Aorta (tissue), 5 donors: ENCODE measurements around the gene ZBP1. TPM values are rescaled to one million over a fixed set of nuclear protein-coding genes. Genes with fewer than 3 reads are reported as not detected.

Experiments used
- ATAC-seq: fragments of 200-7000 bp; cut with Tn5 transposase; one replicate; pipeline ENCODE4 v1.9.1; 2022; ENCODE audit warnings: moderate library complexity; ENCODE audit not compliant: low FRiP score
- DNase-seq, 2 donors: peaks; one replicate each; pipeline ENCODE4 v3.0.0-alpha.2; 2020
- H3K27ac ChIP-seq, 2 donors: one replicate each; pipeline ENCODE4 v1.5.1; 2013; ENCODE audit warnings: low read length in 2 of 2, mild to moderate bottlenecking in 2 of 2, moderate library complexity in 2 of 2, control low read depth in 1 of 2, inconsistent platforms in 1 of 2, low read depth in 1 of 2
- H3K27me3 ChIP-seq, 2 donors: one replicate each; pipeline ENCODE4 v1.6.1; 2013; ENCODE audit warnings: control low read depth in 1 of 2, low read length in 1 of 2, mild to moderate bottlenecking in 1 of 2, moderate library complexity in 1 of 2; ENCODE audit not compliant: insufficient read depth in 2 of 2, control insufficient read depth in 1 of 2
- H3K36me3 ChIP-seq, 2 donors: one replicate each; pipeline ENCODE4 v1.6.1; 2013; ENCODE audit warnings: control low read depth in 1 of 2, low read length in 1 of 2, mild to moderate bottlenecking in 1 of 2; ENCODE audit not compliant: insufficient read depth in 2 of 2, control insufficient read depth in 1 of 2
- H3K4me1 ChIP-seq, 2 donors: one replicate each; pipeline ENCODE4 v1.6.1; 2013; ENCODE audit warnings: low read length in 2 of 2, control low read depth in 1 of 2, mild to moderate bottlenecking in 1 of 2, moderate library complexity in 1 of 2; ENCODE audit not compliant: insufficient read depth in 2 of 2, control insufficient read depth in 1 of 2
- H3K4me3 ChIP-seq, 2 donors: one replicate each; pipeline ENCODE4 v1.5.1; 2013; ENCODE audit warnings: low read length in 2 of 2, control low read depth in 1 of 2, mild to moderate bottlenecking in 1 of 2
- H3K9me3 ChIP-seq: one replicate; pipeline ENCODE4 v1.6.1; 2013; ENCODE audit warnings: mild to moderate bottlenecking, low read length; ENCODE audit not compliant: control insufficient read depth
- WGBS, 2 donors: extraction: QIAGEN DNeasy Blood & Tissue Kit; methylation state at CpG; one replicate each; pipeline ENCODE4 v1.1.7; 2013; 5-methylcytosine and 5-hydroxymethylcytosine counted together
- intact Hi-C, 2 donors: fragments of 100-400 bp; cut with DNase I; formaldehyde crosslinking; loops; one replicate each; pipeline versions ENCODE4 v1.14.2 to v1.15.0; 2022
- polyA plus RNA-seq, 2 donors: library from polyadenylated mRNA; stranded (reverse); fragments of 200-250 nt; gene quantifications; one replicate each; pipeline ENCODE4 v1.2.3, GENCODE V29; 2013
- total RNA-seq, 2 donors: library from RNA; stranded (reverse); fragmentation: NEBNext Ultra II Directional; extraction: Animal tissue kit (Norgen Biotek cat#: 25700); gene quantifications; one replicate each; pipeline ENCODE4 v1.2.1, GENCODE V29; 2021
- donor health status: healthy with polysubstance abuse.
- donor health status: Bipolar disorder and iron deficiency.
- donor health status: DM: no; HTN: no; CAD: no.
- donor health status: DM: no; HTN: no; CAD: no.
- donor health status: DM: yes; HTN: yes; CAD: no.

The ZBP1 gene
- total and polyA plus RNA-seq, 4 donors, result 0.20 to 1.6 (median 0.69) TPM

DNA sequence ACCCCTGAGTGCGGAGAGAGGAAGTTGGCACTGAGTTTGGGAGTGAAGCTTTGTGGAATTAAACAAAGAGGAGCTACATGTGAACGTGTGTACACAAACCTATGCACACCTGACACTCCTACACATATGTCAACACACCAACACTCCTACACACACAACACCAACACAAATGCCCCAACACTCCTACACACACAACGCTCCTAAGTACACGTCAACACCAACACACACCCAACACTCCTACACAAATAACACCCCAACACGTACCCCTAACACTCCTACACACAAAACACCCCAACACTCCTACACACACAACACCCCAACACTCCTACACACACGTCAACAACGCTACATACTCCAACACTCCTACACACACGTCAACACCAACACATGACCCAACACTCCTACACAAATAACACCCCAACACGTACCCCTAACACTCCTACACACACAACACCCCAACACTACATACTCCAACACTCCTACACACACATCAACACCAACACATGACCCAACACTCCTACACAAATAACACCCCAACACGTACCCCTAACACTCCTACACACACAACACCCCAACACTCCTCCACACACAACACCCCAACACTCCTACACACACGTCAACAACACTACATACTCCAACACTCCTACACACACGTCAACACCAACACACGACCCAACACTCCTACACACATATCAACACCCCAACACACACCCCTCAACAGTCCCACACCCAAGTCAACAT lies 40.1 kb upstream of the ZBP1 start:
- ATAC-seq, result no peak
- no peak overlapping the region for H3K4me3 ChIP-seq
- no peak for DNase-seq
- H3K9me3 ChIP-seq, result no peaks in the 10 kb centered on the region
- H3K4me1 ChIP-seq, result no peaks in the 10 kb centered on the region
- no peaks in the 10 kb centered on the region for H3K27me3 ChIP-seq
- H3K36me3 ChIP-seq, result peaks cover 0 to 5% of the 10 kb centered on the region in 2 donors
- no peak overlapping the region for H3K27ac ChIP-seq
- intact Hi-C loops, result loop anchor here (5.0 to 10.0 kb wide), 2 partner anchors 47 to 304 kb away; no protein-coding TSS in a partner anchor
- WGBS, 2 donors, result 69 to 70% methylated on average over 13 of the region's 13 CpGs

DNA sequence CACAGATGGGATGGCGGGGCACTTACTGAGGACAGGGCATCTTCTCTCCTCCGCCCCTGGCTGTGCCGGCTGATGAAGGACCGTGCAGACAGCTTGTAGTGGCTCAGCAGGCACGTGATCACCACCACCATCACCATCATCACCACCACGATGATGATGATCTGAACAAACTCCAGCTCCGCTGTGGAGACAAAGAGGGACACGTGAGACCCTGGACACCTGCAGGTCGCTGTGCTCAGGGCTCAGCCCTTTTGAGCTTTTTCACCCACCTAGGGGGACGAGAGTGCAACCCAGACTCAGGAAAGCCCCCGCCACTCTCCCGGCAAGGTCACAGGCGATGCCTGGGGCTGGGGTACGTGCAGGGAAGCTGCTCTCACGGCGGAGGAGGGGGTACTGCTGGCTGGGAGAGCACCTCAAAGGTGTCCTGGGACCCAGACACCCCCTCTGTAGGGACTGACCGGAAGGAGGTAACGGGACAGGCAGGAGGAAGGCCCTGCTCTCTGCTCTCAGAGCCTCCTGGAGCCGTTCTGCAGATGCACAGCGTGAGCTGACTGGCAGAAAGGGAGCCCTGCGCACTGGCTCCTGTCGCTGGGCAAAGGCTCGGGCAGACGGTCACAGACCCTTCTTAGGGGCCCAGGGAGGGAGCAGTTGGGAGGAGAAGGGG lies 39.4 kb upstream of the ZBP1 start:
- WGBS, 2 donors, result 76 to 78% methylated on average over 24 of the region's 24 CpGs
- intact Hi-C loops, result loop anchor here (5.0 to 10.0 kb wide), 4 partner anchors 48 to 355 kb away; no protein-coding TSS in a partner anchor
- no peaks in the 10 kb centered on the region for H3K27me3 ChIP-seq
- no peaks in the 10 kb centered on the region for H3K9me3 ChIP-seq
- H3K27ac ChIP-seq, result no peak overlapping the region
- no peak overlapping the region for H3K4me3 ChIP-seq
- ATAC-seq, result no peak
- DNase-seq, result peak in 1 of 2 donors; percentile 61
- H3K36me3 ChIP-seq, result peaks cover 0 to 5% of the 10 kb centered on the region in 2 donors
- no peaks in the 10 kb centered on the region for H3K4me1 ChIP-seq

DNA sequence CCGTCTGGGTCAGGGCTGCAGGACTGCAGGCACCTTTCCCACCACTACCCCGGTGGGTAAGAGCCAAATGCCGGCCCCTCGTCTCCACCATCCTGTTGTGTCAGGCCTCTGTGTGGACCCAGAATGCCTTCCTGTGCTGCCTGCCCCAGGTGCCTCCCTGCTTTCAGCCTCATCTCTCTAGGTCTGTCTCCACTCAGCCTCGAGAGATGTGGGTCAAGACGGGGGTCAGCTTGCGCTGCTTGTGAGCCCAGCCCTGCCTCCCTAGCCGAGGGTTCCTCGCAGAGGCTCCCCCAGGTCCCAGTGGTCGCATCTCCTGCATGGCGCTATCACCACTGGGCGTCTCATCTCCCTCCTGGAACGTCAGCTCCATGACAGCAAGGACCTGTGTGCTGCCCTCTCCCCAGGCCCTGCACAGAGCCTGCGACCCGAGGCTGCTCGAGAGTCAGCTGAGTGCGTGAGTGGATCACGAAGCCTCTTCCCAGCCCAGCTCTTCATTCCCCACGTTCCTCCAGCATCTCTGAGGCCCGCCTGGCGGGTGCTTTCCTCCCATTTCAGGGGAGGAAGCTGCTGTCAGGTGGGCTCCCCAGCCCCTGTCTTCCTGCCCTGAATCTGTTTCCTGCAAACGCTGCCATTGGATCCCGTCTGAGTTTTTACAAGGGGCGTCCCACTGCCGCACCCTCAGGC lies 38.7 kb upstream of the ZBP1 start:
- ATAC-seq (no peak), DNase-seq (peak in 1 of 2 donors; percentile 72)
- no peaks in the 10 kb centered on the region for H3K9me3 ChIP-seq
- peaks cover 0 to 5% of the 10 kb centered on the region in 2 donors for H3K36me3 ChIP-seq
- intact Hi-C loops, result loop anchor here in 1 of 2 donors (5.0 to 10.0 kb wide), 2 partner anchors 88 to 356 kb away; no protein-coding TSS in a partner anchor
- no peaks in the 10 kb centered on the region for H3K27me3 ChIP-seq
- WGBS, 2 donors, result 69 to 72% methylated on average over 25 of the region's 25 CpGs
- no peaks in the 10 kb centered on the region for H3K4me1 ChIP-seq
- no peak overlapping the region for H3K4me3 ChIP-seq
- H3K27ac ChIP-seq, result no peak overlapping the region

DNA sequence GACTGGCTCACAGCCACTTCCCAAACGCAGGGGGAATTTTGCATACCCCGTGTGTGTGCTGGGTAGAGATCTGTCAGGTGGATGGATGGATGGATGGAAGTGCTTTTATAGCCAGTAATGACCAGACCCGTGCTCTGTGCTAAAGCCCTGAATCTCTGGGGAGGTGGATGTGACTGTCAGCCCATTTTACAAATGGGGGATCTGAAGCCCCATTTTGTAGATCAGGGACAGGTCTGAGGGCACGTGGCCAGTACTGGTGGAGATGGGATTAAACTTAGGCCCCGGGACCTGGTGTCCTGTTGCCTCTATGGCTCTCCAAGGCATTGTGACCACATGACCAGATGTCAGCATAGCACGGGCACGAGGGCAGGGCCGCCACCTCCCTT lies 38.2 kb upstream of the ZBP1 start:
- DNase-seq, result no peak
- peak overlapping the region in 1 of 2 donors; percentile 23 for H3K27ac ChIP-seq
- H3K4me3 ChIP-seq, result no peak overlapping the region
- no peak for ATAC-seq
- H3K27me3 ChIP-seq, result no peaks in the 10 kb centered on the region
- 42 to 45% methylated on average over 8 of the region's 8 CpGs for WGBS, 2 donors
- no peaks in the 10 kb centered on the region for H3K9me3 ChIP-seq
- intact Hi-C loops, result loop anchor here in 1 of 2 donors (5.0 to 10.0 kb wide), 2 partner anchors 89 to 356 kb away; no protein-coding TSS in a partner anchor
- no peaks in the 10 kb centered on the region for H3K4me1 ChIP-seq
- peaks cover 0 to 5% of the 10 kb centered on the region in 2 donors for H3K36me3 ChIP-seq

DNA sequence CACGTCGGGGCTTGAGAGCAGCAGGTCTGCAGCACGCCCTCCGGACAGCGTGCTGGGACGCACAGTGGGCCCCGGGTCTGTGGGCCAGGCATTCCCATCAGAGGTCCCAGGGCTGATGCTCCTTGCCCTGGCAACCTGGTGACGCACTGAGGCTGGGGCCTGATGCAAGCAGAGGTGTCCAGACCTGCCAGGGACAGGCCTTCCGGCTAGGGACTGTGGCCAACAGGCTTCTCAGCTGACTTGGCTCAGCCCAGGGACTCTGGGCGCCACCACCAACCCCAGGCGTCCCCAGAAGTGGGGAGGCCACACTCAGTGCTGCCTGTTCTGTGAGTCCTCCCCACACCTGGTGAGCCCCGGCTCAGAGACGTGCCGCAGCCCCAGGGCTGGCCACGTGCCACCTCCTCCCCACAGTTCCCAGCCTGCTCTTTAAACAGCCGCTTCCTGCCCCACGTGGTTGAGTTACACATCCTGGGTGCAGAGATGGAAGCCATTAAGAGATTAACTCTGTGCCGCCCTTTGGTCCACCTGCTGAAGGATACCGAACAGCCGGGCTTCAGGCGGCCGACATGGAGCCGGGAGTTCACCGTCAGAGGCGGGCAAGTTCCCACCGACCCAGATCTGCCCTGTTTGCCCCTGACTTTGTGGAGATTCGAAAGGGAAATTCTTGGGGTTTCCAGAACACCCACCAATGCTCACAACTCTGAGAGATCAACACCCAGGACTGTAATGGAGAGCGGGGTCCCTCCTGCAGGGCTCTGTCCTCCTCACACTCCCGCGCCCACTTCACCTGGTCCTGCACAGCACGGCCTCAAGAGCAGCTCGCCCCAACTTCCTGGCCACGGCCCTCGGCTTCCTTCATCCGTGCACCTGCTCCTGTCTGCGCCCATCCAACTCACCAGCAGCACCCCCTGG lies 37.6 kb upstream of the ZBP1 start:
- no peaks in the 10 kb centered on the region for H3K9me3 ChIP-seq
- H3K27me3 ChIP-seq, result no peaks in the 10 kb centered on the region
- 43 to 47% methylated on average over 35 to 36 of the region's 36 CpGs for WGBS, 2 donors
- DNase-seq (peak; percentile 69 to 79), ATAC-seq (peak; percentile 8)
- H3K4me1 ChIP-seq, result no peaks in the 10 kb centered on the region
- intact Hi-C loops, result loop anchor here in 1 of 2 donors (2.0 to 10.0 kb wide), 3 partner anchors 90 to 429 kb away; no protein-coding TSS in a partner anchor
- no peak overlapping the region for H3K4me3 ChIP-seq
- H3K36me3 ChIP-seq, result peaks cover 0 to 5% of the 10 kb centered on the region in 2 donors
- H3K27ac ChIP-seq, result peak overlapping the region in 1 of 2 donors; percentile 23

DNA sequence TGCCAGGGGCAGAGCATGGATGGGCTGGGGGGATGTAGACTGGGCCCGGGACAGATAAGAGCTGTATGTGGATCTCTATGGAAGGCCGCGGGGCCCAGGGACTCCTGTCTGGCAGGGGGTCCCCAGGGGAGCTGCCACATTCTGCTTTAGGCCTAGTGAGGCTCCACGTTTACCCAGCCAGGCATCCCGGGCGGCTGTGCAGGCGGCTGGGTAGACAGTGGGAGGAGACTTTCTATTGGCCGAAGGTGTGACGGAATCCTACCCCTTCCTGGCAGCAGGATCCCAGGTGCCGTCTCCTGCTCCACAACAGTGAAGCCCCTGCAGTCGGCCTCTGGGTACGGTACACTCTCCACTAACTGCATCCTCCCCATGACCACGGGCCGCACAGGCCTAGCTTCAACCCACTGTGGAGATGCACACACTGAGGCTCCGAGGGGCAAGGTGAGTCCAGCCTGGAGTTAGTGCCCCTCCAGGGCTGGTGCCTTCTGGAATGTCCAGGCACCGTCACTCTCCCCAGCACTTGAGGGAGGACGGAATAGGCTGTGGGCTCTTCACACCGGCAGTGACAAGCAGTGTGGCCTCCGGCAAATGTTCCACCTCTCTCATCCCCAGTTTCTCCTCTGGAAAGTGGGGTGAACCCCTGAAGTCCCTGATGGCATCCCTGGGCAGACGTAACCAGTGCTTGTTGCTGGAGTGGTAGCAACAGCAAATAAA lies 36.8 kb upstream of the ZBP1 start:
- WGBS, 2 donors, result 60 to 70% methylated on average over 20 of the region's 20 CpGs
- no peak overlapping the region for H3K27ac ChIP-seq
- ATAC-seq (no peak), DNase-seq (peak in 1 of 2 donors; percentile 68)
- no peaks in the 10 kb centered on the region for H3K9me3 ChIP-seq
- no peaks in the 10 kb centered on the region for H3K4me1 ChIP-seq
- no peaks in the 10 kb centered on the region for H3K27me3 ChIP-seq
- peaks cover 0 to 7% of the 10 kb centered on the region in 2 donors for H3K36me3 ChIP-seq
- intact Hi-C loops, result loop anchor here in 1 of 2 donors (2.0 to 10.0 kb wide), 3 partner anchors 90 to 430 kb away; no protein-coding TSS in a partner anchor
- H3K4me3 ChIP-seq, result no peak overlapping the region

DNA sequence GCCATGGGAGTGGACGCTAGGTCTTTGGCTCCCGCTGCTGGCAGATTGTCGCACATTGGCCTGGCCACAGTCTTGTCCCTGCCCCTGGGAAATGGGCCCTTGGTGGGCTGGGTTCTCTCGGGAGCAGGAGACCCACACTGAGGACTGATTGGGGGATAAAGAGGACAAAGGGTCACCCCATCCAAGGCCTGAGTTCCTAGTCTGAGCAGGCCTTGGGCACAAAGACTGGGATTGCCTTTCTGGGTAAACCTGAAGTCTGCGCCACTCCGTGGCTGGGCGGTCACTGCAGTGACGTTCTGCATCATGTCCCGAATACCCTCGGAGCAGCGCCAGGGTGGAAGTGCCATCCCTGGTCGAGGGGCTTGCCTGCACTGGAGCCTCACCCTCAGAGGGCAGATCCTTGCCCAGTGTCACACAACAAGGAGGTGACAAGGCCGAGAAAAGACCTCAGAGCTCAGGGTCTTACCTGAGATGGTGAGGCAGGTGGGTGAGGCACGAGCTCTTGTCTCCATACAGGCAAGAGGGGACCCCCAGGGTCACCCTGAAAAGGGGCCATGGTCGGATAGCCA lies 36.1 kb upstream of the ZBP1 start:
- DNase-seq (peak in 1 of 2 donors; percentile 63), ATAC-seq (no peak)
- 57 to 60% methylated on average over 15 of the region's 15 CpGs for WGBS, 2 donors
- intact Hi-C loops, result loop anchor here in 1 of 2 donors (2.0 to 10.0 kb wide), 3 partner anchors 91 to 430 kb away; no protein-coding TSS in a partner anchor
- H3K4me1 ChIP-seq, result no peaks in the 10 kb centered on the region
- no peaks in the 10 kb centered on the region for H3K9me3 ChIP-seq
- no peaks in the 10 kb centered on the region for H3K27me3 ChIP-seq
- H3K36me3 ChIP-seq, result peaks cover 0 to 7% of the 10 kb centered on the region in 2 donors
- H3K27ac ChIP-seq, result peak overlapping the region in 1 of 2 donors; percentile 2
- no peak overlapping the region for H3K4me3 ChIP-seq
